NCI-H1694 treated with DMSO at 0.1 percent for 48 hours (cell line): Measurements from ENCODE around the gene TSPAN4.

Experiments used
- DNase-seq: peaks from one replicate; lab custom pipeline; 2025; lab: John Stamatoyannopoulos, UW

Gene TSPAN4

DNA sequence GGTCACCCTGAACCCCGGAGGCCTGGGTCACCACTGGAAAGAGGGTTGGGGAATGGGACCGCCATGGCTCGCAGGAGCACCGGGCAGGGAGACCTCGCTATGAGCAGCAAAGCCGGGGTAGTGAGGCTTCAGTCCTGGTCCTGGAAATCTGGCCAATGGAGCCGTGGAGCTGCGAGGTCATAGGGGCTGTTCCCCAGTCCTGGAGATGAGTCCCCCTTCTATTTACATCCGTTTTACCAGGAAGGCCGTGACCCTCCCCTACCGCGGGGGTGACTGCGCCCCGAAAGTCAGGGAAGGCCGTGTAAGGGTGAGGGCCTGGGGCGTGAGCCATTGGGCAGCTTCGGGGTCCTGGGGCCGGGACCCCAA lies 38.1 kb upstream of the TSPAN4 start:
- no peak for DNase-seq

- DNase-seq, result no peak
Measured at GRCh38 chr11:808427-809286, 34.0 kb upstream of the TSPAN4 start.

DNA sequence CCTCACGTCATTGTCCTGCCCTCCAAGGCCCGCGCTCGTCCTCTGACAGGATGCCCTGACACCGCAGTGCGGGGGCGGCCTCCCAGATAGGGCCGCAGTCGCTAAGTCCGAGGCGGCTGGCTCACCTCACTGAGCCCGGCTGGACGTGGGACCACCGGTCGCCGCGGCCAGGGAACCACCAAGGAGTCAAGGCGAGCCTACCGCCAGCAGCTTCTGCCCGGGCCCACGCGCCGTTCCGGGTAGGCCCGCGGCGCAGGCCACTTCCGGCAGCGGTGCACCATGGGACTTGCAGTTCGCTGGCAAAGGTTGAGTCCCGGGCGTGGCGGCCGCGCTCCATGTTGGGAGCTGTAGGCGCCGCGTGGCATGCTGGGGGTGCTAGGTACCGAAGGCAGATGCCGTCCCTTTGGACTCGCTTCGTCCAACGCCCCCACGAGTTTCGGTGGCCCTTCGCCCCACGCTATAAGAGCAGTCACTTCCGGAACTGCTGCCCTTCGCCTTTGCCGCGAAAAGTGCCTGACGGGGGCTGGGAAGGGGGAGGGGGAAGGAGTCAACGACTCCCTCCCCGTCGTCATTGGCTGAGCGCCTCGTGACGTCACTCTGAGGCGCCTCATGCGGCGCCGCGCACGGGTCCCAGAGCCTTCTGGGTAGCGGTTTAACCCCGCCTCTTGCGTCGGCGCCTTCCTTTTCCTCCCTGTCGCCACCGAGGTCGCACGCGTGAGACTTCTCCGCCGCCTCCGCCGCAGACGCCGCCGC lies 33.2 kb upstream of the TSPAN4 start, which contains the start of gene RPLP2:
Gene RPLP2 (plus strand): TSS at position 681 of the 753 bp plus-strand sequence. CDS start 268 bp downstream, outside the sequence.
- DNase-seq, result peak; percentile 87

DNA sequence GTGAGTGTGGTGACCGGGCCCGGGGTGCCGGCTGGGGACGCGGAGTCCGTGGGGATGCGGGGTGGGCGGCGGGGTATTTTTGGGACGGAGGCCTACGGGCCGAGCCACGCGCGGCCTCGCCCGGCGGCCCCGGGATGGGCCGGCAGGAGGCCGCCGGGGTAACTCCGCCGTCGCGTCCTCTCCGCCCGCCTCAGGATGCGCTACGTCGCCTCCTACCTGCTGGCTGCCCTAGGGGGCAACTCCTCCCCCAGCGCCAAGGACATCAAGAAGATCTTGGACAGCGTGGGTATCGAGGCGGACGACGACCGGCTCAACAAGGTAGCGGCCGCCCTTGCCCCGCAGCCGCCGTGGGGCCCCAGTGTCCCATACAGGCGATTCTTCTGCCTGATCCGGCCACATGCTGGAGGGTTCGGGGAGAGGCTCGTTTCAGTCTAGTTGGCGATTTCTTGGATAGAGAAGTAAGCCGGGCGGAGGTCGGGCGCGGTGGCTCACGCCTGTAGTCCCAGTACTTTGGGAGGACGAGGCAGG lies 32.5 kb upstream of the TSPAN4 start:
- no peak for DNase-seq

DNA sequence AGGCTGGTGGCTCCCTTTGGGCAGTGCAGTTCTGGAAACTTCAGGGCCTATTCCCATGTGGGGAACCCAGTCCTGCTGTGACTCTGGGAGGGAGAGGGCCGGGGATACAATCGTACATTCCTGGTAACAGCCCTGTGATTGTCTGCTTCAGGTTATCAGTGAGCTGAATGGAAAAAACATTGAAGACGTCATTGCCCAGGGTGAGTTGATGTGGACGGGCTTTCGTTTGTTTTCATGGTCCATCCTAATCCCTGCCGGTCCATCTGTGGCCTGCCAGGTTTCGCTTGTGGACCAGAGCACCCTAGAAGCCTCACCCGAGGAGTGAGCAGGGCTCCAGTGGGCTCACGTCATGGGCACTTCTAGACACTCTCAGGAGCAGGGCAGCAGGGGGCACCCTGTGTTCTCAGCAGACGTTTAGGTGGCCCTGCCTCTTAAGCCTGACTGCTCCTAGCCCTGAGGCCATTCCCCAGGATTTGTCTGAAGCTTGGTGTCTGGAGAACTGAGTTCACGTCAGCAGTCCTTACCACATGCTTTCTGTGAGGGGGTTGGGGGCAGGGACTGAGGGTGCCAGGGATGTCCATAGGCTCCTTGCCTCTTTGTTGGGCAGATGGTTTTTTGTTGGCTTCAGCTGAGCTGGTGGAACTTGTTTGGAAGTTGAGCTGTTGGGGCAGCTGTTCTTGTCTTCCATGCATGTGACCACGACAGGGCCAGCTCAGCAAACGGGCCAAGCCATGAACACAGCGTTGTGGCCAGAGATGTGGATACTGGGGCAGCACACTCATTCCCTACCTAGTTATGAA lies 31.0 kb upstream of the TSPAN4 start:
- no peak for DNase-seq

- no peak for DNase-seq
Measured at GRCh38 chr11:812390-812789, 30.3 kb upstream of the TSPAN4 start.

DNA sequence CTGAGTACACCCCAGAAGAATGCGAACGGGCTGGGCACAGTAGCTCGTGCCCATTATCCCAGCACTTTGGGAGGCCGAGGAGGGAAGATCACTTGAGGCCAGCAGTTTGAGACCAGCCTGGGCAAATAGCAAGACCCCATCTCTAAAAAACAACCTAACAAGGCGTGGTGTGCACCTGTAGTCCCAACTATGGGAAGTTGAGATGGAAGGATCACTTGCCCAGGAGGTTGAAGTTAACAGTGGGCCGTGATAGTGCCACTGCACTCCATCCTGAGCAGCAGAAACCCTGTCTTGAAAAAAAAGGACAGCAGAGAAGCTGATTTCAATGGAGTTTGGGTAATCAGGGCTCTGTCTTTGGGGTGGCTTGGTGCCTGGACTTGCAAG lies 29.6 kb upstream of the TSPAN4 start:
- no peak for DNase-seq

- DNase-seq, result no peak
Measured at GRCh38 chr11:813456-814096, 29.1 kb upstream of the TSPAN4 start.

DNA sequence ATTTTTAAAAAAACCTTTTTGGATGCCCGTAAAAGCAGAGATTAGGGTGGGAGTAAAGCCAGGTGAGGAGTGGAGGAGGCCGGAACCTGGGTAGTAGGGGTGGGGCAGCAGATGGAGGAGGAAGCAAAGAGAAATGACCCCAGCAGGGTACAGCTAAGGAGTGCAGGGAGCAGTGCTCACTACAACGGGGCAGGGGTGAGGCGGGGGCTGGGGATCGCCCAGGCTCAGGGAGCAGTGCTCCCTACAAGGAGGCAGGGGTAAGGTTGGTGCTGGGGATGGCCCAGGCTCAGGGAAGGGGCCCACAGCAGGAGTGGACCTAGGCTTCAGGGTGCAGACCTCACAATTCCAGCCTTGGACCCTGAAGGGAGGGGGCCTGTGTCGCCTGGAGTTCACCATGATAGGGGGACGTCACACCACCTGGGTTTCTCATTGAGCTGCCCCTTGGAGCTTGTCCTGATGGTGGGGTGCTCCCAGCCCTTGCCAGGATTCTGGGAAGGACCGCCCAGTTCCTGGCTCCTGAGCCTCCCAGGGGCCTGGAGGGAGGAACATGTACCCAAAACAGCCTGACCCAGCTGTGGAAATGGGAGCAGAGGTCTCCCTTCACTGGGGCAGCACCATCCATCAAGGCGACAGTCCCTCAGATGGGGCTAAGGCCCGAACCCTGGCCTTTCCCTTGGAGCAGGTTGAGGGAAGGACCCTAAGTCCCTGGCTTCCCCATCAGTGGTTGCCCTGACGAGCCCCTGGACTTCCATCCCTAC lies 26.8 kb upstream of the TSPAN4 start:
- no peak for DNase-seq

DNA sequence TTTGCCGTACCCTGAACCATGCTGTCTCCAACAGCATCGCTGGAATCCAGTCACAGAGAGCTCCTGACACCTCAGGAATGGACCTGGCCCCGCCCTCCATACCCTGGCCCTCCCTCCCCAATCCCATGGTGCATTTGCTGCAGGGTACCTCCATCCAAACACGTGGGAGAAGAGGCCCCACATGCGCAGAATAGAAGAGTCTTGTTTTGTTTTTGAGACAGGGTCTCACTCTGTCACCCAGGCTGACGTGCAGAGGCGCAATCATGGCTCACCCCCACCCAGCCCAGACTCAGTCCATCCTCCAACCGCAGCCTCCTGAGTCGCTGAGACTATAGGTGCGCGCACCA lies 26.2 kb upstream of the TSPAN4 start:
- DNase-seq, result no peak

GRCh38 chr11:818396-819128 lies 24.1 kb upstream of the TSPAN4 start, which contains the start of gene PNPLA2:
TSS of gene PNPLA2 (plus strand) at chr11:818914. CDS start at chr11:819719, 805 bp downstream.
- DNase-seq, result no peak

- peak; percentile 64 for DNase-seq
Measured at GRCh38 chr11:819129-819931, 23.3 kb upstream of the TSPAN4 start.

DNA sequence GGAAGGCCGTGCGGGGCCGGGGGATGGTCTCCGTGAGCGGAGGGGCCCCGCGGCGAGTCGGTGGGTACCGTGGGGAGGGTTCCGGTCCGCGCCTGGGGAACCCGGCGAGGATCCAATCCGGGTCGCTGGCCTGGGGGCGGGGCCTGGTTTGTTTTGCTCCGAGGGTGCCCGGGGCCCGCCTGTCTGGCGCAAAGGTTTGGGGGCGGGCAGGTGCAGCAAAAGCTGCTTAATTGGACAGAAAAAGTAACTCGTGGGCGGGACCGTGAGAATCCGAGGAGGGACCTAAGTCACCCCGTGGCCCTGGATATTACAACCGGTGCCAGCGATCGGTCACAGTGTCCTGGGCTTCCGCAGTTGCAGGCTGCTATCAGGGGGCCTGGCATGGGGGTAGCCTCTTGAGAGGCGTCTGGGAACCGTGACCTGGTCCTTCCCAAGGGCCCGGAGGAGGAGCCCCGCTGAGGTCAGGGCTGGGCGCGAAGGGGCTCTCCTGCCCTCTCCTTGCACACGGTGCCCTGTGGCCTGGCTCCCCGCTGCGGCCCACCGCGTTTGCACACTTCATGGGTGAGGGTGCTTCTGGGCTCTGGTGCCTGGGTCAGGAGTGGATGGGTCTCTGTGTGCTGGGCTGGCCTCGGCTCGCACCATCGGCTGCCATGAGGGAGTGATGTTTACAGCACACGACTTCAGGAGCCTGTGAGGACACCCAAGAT lies 22.6 kb upstream of the TSPAN4 start:
- DNase-seq, result no peak

GRCh38 chr11:820655-821511 lies 21.8 kb upstream of the TSPAN4 start:
- no peak for DNase-seq

GRCh38 chr11:821512-822371 lies 20.9 kb upstream of the TSPAN4 start:
- no peak for DNase-seq

DNA sequence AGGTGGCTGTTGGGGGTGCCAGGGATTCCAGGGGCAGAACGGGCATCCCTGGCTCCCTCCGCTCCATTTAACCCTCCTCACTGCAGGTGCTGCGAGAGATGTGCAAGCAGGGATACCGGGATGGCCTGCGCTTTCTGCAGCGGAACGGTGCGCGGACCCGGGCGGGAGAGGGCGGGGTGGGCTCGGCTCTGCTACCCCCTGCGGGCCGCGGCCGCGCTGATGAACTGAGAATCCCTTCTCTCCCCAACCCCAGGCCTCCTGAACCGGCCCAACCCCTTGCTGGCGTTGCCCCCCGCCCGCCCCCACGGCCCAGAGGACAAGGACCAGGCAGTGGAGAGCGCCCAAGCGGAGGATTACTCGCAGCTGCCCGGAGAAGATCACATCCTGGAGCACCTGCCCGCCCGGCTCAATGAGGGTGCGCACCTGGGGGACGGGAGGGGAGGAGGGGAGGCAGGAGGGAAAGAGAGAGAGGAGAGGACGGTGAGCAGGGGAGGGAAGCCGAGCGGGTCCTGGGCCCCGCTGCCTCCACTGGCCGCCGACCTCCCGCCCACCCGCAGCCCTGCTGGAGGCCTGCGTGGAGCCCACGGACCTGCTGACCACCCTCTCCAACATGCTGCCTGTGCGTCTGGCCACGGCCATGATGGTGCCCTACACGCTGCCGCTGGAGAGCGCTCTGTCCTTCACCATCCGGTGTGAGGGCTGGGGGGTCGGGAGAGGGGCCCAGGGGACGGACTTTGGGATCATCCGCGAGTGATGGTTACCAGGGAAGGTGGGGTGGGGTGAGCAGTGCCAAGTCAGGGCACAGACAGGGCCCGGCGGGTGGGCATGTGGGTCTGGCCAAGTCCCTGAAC lies 19.0 kb upstream of the TSPAN4 start:
- no peak for DNase-seq
